Upper lobe of left lung (tissue), 6 donors: ENCODE results near the gene LRRC18. TPM values are rescaled to one million over a fixed set of nuclear protein-coding genes. Genes with fewer than 3 reads are reported as not detected.

Experiments
- ATAC-seq, 2 donors: fragments of 200-7000 bp; cut with Tn5 transposase; one replicate each; pipeline ENCODE4 v1.9.1; 2022; ENCODE audit warnings: mild to moderate bottlenecking in 2 of 2, moderate library complexity in 2 of 2; ENCODE audit not compliant: low FRiP score in 2 of 2
- DNase-seq, 2 donors: peaks; one replicate each; pipeline ENCODE4 v3.0.0-alpha.2; 2019 to 2020
- H3K27ac ChIP-seq, 4 donors: fragments of 200-600 bp; sonication (generic); one replicate each; pipeline ENCODE4 v1.5.1; 2016 to 2019
- H3K27me3 ChIP-seq, 4 donors: fragments of 200-600 bp; sonication (generic); one replicate each; pipeline ENCODE4 v1.5.1; 2017 to 2019
- H3K36me3 ChIP-seq, 4 donors: fragments of 200-600 bp; sonication (generic); one replicate each; pipeline ENCODE4 v1.5.1; 2016 to 2019
- H3K4me1 ChIP-seq, 4 donors: fragments of 200-600 bp; sonication (generic); one replicate each; pipeline ENCODE4 v1.5.1; 2018 to 2019
- H3K4me3 ChIP-seq, 4 donors: fragments of 200-600 bp; sonication (generic); one replicate each; pipeline ENCODE4 v1.5.1; 2017 to 2019; ENCODE audit warnings: mild to moderate bottlenecking in 2 of 4, moderate library complexity in 1 of 4
- H3K9me3 ChIP-seq, 4 donors: fragments of 200-600 bp; sonication (generic); one replicate each; pipeline ENCODE4 v1.5.1; 2018 to 2019
- CTCF ChIP-seq, 6 experiments: fragments of 450-650 bp in 4 of 6; fragments of 200-600 bp in 2 of 6; sonication (generic) in 2 of 6; IDR thresholded peaks; one replicate each; pipeline ENCODE4 v1.5.1; 2016 to 2019; ENCODE audit warnings: antibody characterized with exemption in 6 of 6
- EP300 ChIP-seq, 4 donors: sonication (generic); formaldehyde crosslinking; IDR thresholded peaks; one replicate each; pipeline ENCODE4 v1.5.1; 2017; ENCODE audit warnings: antibody characterized with exemption in 4 of 4, control low read depth in 2 of 4
- POLR2A ChIP-seq, 4 donors: fragments of 450-650 bp; IDR thresholded peaks; one replicate each; pipeline ENCODE4 v1.5.1; 2016 to 2017; ENCODE audit warnings: antibody characterized with exemption in 4 of 4, mild to moderate bottlenecking in 2 of 4
- POLR2AphosphoS5 ChIP-seq, 2 donors: sonication (generic); formaldehyde crosslinking; IDR thresholded peaks; one replicate each; pipeline ENCODE4 v1.5.1; 2017; ENCODE audit warnings: antibody characterized with exemption in 2 of 2
- WGBS, 2 donors: methylation state at CpG; one replicate each; pipeline ENCODE4 v1.1.5; 2017 to 2018; 5-methylcytosine and 5-hydroxymethylcytosine counted together
- total RNA-seq, 6 donors: library from RNA; depleted of rRNA in 4 of 6; stranded (reverse); fragments of >200 nt in 4 of 6; gene quantifications; one replicate each; pipeline versions ENCODE4 v1.1.0 to v1.2.1, GENCODE V29; 2016 to 2021
- donor health status: DM: no; HTN: no; CAD: no; lungs with moderate emphysema.
- donor health status: DM: no; HTN: yes; CAD: no; lungs with severe emphysema.

The LRRC18 gene
- total RNA-seq, 6 donors from 2014 or later = 0.43 to 13.6 (median 2.2) TPM; not detected in 1

DNA sequence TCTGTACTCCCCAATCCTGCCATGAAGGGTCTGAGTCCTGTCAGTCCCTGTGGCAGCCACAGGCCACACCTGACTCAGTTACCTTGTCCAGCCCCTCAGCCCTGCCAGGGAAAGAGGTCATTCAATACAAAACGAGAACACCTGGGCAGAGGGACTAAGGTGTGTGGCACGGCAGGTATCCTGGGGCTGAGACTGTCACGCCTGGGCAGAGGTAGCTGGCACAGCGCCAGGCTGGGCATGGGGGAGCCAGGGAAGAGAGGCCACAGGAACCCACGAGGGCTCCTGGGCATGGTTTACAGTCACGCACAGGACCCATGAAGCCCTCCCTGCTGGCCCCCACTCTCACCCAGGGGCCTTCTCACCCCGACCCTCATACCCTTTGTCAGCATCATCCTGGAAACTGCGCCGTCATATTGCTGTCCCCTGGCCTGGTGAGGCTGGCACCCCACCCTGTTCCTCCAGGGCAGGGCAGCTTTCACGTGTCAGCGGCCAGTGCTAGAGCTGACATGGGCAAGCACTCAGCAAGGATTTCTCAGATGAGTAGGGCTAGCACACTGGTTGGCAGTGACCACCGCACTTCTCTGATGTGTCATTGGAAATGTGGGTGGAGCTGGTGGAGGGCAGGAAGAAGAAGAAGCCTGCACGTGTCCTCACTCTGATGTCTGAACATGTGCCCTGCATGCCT lies 42.7 kb downstream of the LRRC18 start:
- ATAC-seq (no peak), DNase-seq (peak in 1 of 2 donors; percentile 43)

GRCh38 chr10:48895803-48896195 lies 43.8 kb downstream of the LRRC18 start:
- WGBS, 2 donors = 65 to 82% methylated on average over 3 of the region's 3 CpGs
- ATAC-seq = no peak
- H3K9me3 ChIP-seq = no peaks in the 10 kb centered on the region
- no peak for DNase-seq
- no peak for TF ChIP-seq CTCF (IDR thresholded peaks at IDR 0.05)
- no peak for TF ChIP-seq POLR2AphosphoS5 (IDR thresholded peaks at IDR 0.05)
- TF ChIP-seq EP300 (IDR thresholded peaks at IDR 0.05) = no peak
- TF ChIP-seq POLR2A (IDR thresholded peaks at IDR 0.05) = no peak
- H3K27me3 ChIP-seq = no peaks in the 10 kb centered on the region
- H3K27ac ChIP-seq = peak overlapping the region in 3 of 4 donors; percentile 19 to 36 (median 20)
- H3K4me1 ChIP-seq = peaks cover 0 to 14% (median 5%) of the 10 kb centered on the region in 4 donors
- no peak overlapping the region for H3K4me3 ChIP-seq
- H3K36me3 ChIP-seq = no peaks in the 10 kb centered on the region

More for the DNA sequence above, 42.7 kb downstream of the LRRC18 start:
- H3K4me3 ChIP-seq = no peak overlapping the region
- no peaks in the 10 kb centered on the region for H3K36me3 ChIP-seq
- no peaks in the 10 kb centered on the region for H3K27me3 ChIP-seq
- H3K4me1 ChIP-seq = peaks cover 0 to 10% (median 3%) of the 10 kb centered on the region in 4 donors
- H3K9me3 ChIP-seq = no peaks in the 10 kb centered on the region
- peak overlapping the region in 1 of 4 donors; percentile 20 for H3K27ac ChIP-seq
- no peak for TF ChIP-seq POLR2A (IDR thresholded peaks at IDR 0.05)
- no peak for TF ChIP-seq CTCF (IDR thresholded peaks at IDR 0.05)
- TF ChIP-seq EP300 (IDR thresholded peaks at IDR 0.05) = no peak
- no peak for TF ChIP-seq POLR2AphosphoS5 (IDR thresholded peaks at IDR 0.05)
- WGBS, 2 donors = 91 to 92% methylated on average over 13 of the region's 13 CpGs

GRCh38 chr10:48894911-48895802 lies 44.5 kb downstream of the LRRC18 start:
- Histone ChIP-seq H3K4me3 (no peak overlapping the region), H3K9me3 (no peaks in the 10 kb centered on the region), H3K4me1 (peaks cover 0 to 17% (median 4%) of the 10 kb centered on the region in 4 donors), H3K27me3 (no peaks in the 10 kb centered on the region), H3K27ac (peak overlapping the region in 1 of 4 donors; percentile 14), H3K36me3 (no peaks in the 10 kb centered on the region)
- TF ChIP-seq POLR2A (IDR thresholded peaks at IDR 0.05) = no peak
- no peak for TF ChIP-seq EP300 (IDR thresholded peaks at IDR 0.05)
- TF ChIP-seq POLR2AphosphoS5 (IDR thresholded peaks at IDR 0.05) = no peak
- no peak for TF ChIP-seq CTCF (IDR thresholded peaks at IDR 0.05)
- WGBS, 2 donors = 73 to 80% methylated on average over 4 to 5 of the region's 6 CpGs
- no peak for DNase-seq
- no peak for ATAC-seq

- H3K27ac ChIP-seq = peak overlapping the region in 1 of 4 donors; percentile 4
- H3K4me3 ChIP-seq = no peak overlapping the region
- DNase-seq = peak in 1 of 2 donors; percentile 31
- no peaks in the 10 kb centered on the region for H3K27me3 ChIP-seq
- H3K4me1 ChIP-seq = peaks cover 0 to 17% (median 2%) of the 10 kb centered on the region in 4 donors
- no peaks in the 10 kb centered on the region for H3K9me3 ChIP-seq
- no peaks in the 10 kb centered on the region for H3K36me3 ChIP-seq
- WGBS, 2 donors = 55 to 62% methylated on average over 9 to 11 of the region's 11 CpGs
- ATAC-seq = no peak
- TF ChIP-seq POLR2A (IDR thresholded peaks at IDR 0.05) = no peak
- no peak for TF ChIP-seq POLR2AphosphoS5 (IDR thresholded peaks at IDR 0.05)
- TF ChIP-seq CTCF (IDR thresholded peaks at IDR 0.05) = no peak
- no peak for TF ChIP-seq EP300 (IDR thresholded peaks at IDR 0.05)
Measured at GRCh38 chr10:48890888-48891850, 48.5 kb downstream of the LRRC18 start.
